AG09309 (cell line): ENCODE measurements around the gene CLDN10.

Experiments
- DNase-seq: peaks from one replicate; pipeline ENCODE4 v3.0.0-alpha.2; 2010; ENCODE audit warnings: low read depth
- H3K4me3 ChIP-seq: 2 replicates; pipeline ENCODE4 v1.5.1; 2011; ENCODE audit warnings: mild to moderate bottlenecking, low read depth, low read length, moderate library complexity; ENCODE audit not compliant: control insufficient read depth
- CTCF ChIP-seq: IDR thresholded peaks from 2 replicates; pipeline ENCODE4 v1.5.1; 2011; ENCODE audit warnings: mild to moderate bottlenecking, low read depth, low read length, inconsistent platforms; ENCODE audit not compliant: insufficient read depth, control insufficient read depth; ENCODE audit errors: missing control alignments

CLDN10 gene

GRCh38 chr13:95523598-95523997 is 28.9 kb upstream of the CLDN10 start:
- DNase-seq, result no peak
- TF ChIP-seq CTCF, result no peak

GRCh38 chr13:95524264-95524901 is 28.1 kb upstream of the CLDN10 start:
- DNase-seq, result no peak
- TF ChIP-seq CTCF, result no peak

More at GRCh38 chr13:95523598-95523997, 28.9 kb upstream of the CLDN10 start:
- no peak overlapping the region for H3K4me3 ChIP-seq

GRCh38 chr13:95527955-95528354 is 24.6 kb upstream of the CLDN10 start:
- no peak for TF ChIP-seq CTCF
- no peak for DNase-seq
- no peak overlapping the region for H3K4me3 ChIP-seq

More at GRCh38 chr13:95524264-95524901, 28.1 kb upstream of the CLDN10 start:
- H3K4me3 ChIP-seq, result no peak overlapping the region

- DNase-seq, result peak; percentile 20
- no peak for TF ChIP-seq CTCF
- H3K4me3 ChIP-seq, result no peak overlapping the region
Observed at GRCh38 chr13:95530178-95530577, 22.3 kb upstream of the CLDN10 start.

GRCh38 chr13:95533545-95534160 is 18.9 kb upstream of the CLDN10 start:
- no peak for TF ChIP-seq CTCF
- H3K4me3 ChIP-seq, result no peak overlapping the region
- no peak for DNase-seq

GRCh38 chr13:95535243-95535642 is 17.3 kb upstream of the CLDN10 start:
- no peak for TF ChIP-seq CTCF
- peak; percentile 5 for DNase-seq
- H3K4me3 ChIP-seq, result no peak overlapping the region

GRCh38 chr13:95536632-95537241 is 15.8 kb upstream of the CLDN10 start:
- peak; percentile 5 for DNase-seq
- no peak overlapping the region for H3K4me3 ChIP-seq
- TF ChIP-seq CTCF, result peak; percentile 19
